Dedifferentiated amniotic fluid mesenchymal stem cell (primary cell): ENCODE results near the gene CRYZL1.

Source experiments
- DNase-seq: peaks from one replicate; pipeline ENCODE4 v3.0.0-alpha.2; 2016; ENCODE audit errors: extremely low spot score

Gene CRYZL1

GRCh38 chr21:33541105-33541711, 100.3 kb downstream of the CRYZL1 start:
- no peak for DNase-seq

- no peak for DNase-seq
These were observed 100.8 kb downstream of the CRYZL1 start for GRCh38 chr21:33540711-33541104.

- DNase-seq, result no peak
These were observed 101.9 kb downstream of the CRYZL1 start for GRCh38 chr21:33539616-33540015.
